Neural progenitor cell (in vitro differentiated cells): Measurements from ENCODE around the gene LEKR1. TPM values are rescaled to one million over a fixed set of nuclear protein-coding genes. Genes with fewer than 3 reads are reported as not detected.

ENCODE experiments used
- DNase-seq: peaks from one replicate; pipeline ENCODE4 v3.0.0-alpha.2; 2016; ENCODE audit warnings: low spot score
- H2AFZ ChIP-seq: fragments of 200-600 bp; sonication (generic); replicated peaks from 2 replicates; pipeline ENCODE4 v1.6.1; 2016; ENCODE audit warnings: antibody characterized with exemption
- H3F3A ChIP-seq: fragments of 200-600 bp; sonication (generic); 2 replicates; pipeline ENCODE4 v1.6.1; 2016; ENCODE audit warnings: antibody characterized with exemption, low read depth
- H3K27ac ChIP-seq: fragments of 200-600 bp; sonication (generic); 2 replicates; pipeline ENCODE4 v1.5.1; 2016; ENCODE audit warnings: mild to moderate bottlenecking
- H3K27me3 ChIP-seq: fragments of 200-600 bp; sonication (generic); 2 replicates; pipeline ENCODE4 v1.6.1; 2016; ENCODE audit warnings: mild to moderate bottlenecking, moderate library complexity
- H3K36me3 ChIP-seq: fragments of 200-600 bp; sonication (generic); 2 replicates; pipeline ENCODE4 v1.5.1; 2016
- H3K4me1 ChIP-seq: fragments of 200-600 bp; sonication (generic); 2 replicates; pipeline ENCODE4 v1.6.1; 2016; ENCODE audit warnings: mixed run types
- H3K4me2 ChIP-seq: fragments of 200-600 bp; sonication (generic); 2 replicates; pipeline ENCODE4 v1.6.1; 2016
- H3K4me3 ChIP-seq: fragments of 200-600 bp; sonication (generic); 2 replicates; pipeline ENCODE4 v1.5.1; 2016
- H3K79me2 ChIP-seq: fragments of 200-600 bp; sonication (generic); 2 replicates; pipeline ENCODE4 v1.6.1; 2016; ENCODE audit warnings: low read depth
- H3K9ac ChIP-seq: fragments of 200-600 bp; sonication (generic); 2 replicates; pipeline ENCODE4 v1.6.1; 2016
- H3K9me3 ChIP-seq: fragments of 200-600 bp; sonication (generic); 2 replicates; pipeline ENCODE4 v1.5.1; 2016; ENCODE audit warnings: low read depth
- H4K20me1 ChIP-seq: fragments of 200-600 bp; sonication (generic); 2 replicates; pipeline ENCODE4 v1.6.1; 2016; ENCODE audit warnings: low read depth
- H3K27ac Mint-ChIP-seq: 3 replicates; pipeline ENCODE4 v1.8.0; 2021; ENCODE audit warnings: mixed read lengths
- H3K27me3 Mint-ChIP-seq: 2 replicates; pipeline ENCODE4 v1.8.0; 2022; ENCODE audit warnings: low read depth, mild to moderate bottlenecking, inconsistent platforms, moderate library complexity, mixed read lengths; ENCODE audit not compliant: insufficient read depth
- H3K36me3 Mint-ChIP-seq: 3 replicates; pipeline ENCODE4 v1.8.0; 2021; ENCODE audit warnings: mixed read lengths
- H3K4me1 Mint-ChIP-seq: 3 replicates; pipeline ENCODE4 v1.8.0; 2021; ENCODE audit warnings: mixed read lengths
- H3K4me3 Mint-ChIP-seq: 3 replicates; pipeline ENCODE4 v1.8.0; 2021; ENCODE audit warnings: mild to moderate bottlenecking, moderate library complexity, mixed read lengths
- H3K9me3 Mint-ChIP-seq: 3 replicates; pipeline ENCODE4 v1.8.0; 2020; ENCODE audit warnings: mixed read lengths
- EZH2 ChIP-seq: fragments of 200-600 bp; sonication (generic); IDR thresholded peaks from 2 replicates; pipeline ENCODE4 v1.6.1; 2017; ENCODE audit warnings: antibody characterized with exemption, mild to moderate bottlenecking, moderate library complexity
- EZH2phosphoT487 ChIP-seq: fragments of 200-600 bp; sonication (generic); IDR thresholded peaks from 2 replicates; pipeline ENCODE4 v1.6.1; 2017; ENCODE audit warnings: antibody characterized with exemption
- total RNA-seq: library from RNA; depleted of rRNA; stranded (reverse); fragments of >200 nt; gene quantifications from 2 replicates; pipeline ENCODE4 v1.2.3, GENCODE V29; 2015; ENCODE audit warnings: low replicate concordance
- TF ChIP-seq, protein P1 (sequence below): fragments of 200-600 bp; sonication (generic); IDR thresholded peaks from 2 replicates; pipeline ENCODE4 v1.5.1; 2017; ENCODE audit warnings: antibody characterized with exemption, mild to moderate bottlenecking

Gene LEKR1
- total RNA-seq, 1 donor from 2014 or later = 1.9 TPM

DNA sequence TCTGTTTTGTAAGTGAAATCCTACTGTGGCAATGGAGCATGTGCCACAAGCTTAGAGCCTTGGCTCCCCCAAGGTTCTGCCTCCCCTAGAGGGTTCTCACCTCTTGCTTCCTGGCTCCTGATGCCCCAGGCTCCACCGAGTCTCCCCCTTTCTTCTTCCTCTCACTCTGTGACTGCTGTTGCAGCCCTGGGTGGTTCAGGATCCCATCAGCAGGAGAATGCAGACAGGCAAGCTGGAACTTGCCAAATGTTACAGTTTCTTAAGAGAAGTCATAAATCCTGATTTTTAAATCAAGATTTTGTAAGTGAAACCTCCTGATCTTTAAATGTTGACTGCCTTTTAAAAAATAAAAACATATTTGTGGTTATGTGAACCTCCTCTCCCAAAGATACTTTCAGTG, 199.9 kb downstream of the LEKR1 start:
- Histone ChIP-seq H2AFZ (no peak overlapping the region), H3K27ac (no peak overlapping the region), H3K79me2 (no peaks in the 10 kb centered on the region), H3K36me3 (no peaks in the 10 kb centered on the region), H3K4me2 (no peak overlapping the region), H3K27me3 (no peaks in the 10 kb centered on the region), H3F3A (no peaks in the 10 kb centered on the region), H3K4me1 (peaks cover under 1% of the 10 kb centered on the region), H3K4me3 (no peak overlapping the region), H4K20me1 (no peaks in the 10 kb centered on the region), H3K9me3 (no peaks in the 10 kb centered on the region), H3K9ac (no peak overlapping the region)
- TF ChIP-seq EZH2 (no peak), EZH2phosphoT487 (no peak)
- TF ChIP-seq, protein P1, sequence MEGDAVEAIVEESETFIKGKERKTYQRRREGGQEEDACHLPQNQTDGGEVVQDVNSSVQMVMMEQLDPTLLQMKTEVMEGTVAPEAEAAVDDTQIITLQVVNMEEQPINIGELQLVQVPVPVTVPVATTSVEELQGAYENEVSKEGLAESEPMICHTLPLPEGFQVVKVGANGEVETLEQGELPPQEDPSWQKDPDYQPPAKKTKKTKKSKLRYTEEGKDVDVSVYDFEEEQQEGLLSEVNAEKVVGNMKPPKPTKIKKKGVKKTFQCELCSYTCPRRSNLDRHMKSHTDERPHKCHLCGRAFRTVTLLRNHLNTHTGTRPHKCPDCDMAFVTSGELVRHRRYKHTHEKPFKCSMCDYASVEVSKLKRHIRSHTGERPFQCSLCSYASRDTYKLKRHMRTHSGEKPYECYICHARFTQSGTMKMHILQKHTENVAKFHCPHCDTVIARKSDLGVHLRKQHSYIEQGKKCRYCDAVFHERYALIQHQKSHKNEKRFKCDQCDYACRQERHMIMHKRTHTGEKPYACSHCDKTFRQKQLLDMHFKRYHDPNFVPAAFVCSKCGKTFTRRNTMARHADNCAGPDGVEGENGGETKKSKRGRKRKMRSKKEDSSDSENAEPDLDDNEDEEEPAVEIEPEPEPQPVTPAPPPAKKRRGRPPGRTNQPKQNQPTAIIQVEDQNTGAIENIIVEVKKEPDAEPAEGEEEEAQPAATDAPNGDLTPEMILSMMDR = no peak
- H3K27ac Mint-ChIP-seq = no peak overlapping the region
- H3K27me3 Mint-ChIP-seq = peaks cover 3% of the 10 kb centered on the region
- peaks cover 7% of the 10 kb centered on the region for H3K4me1 Mint-ChIP-seq
- no peak for DNase-seq
- H3K36me3 Mint-ChIP-seq = no peaks in the 10 kb centered on the region
- H3K4me3 Mint-ChIP-seq = no peak overlapping the region
- peaks cover 2% of the 10 kb centered on the region for H3K9me3 Mint-ChIP-seq

DNA sequence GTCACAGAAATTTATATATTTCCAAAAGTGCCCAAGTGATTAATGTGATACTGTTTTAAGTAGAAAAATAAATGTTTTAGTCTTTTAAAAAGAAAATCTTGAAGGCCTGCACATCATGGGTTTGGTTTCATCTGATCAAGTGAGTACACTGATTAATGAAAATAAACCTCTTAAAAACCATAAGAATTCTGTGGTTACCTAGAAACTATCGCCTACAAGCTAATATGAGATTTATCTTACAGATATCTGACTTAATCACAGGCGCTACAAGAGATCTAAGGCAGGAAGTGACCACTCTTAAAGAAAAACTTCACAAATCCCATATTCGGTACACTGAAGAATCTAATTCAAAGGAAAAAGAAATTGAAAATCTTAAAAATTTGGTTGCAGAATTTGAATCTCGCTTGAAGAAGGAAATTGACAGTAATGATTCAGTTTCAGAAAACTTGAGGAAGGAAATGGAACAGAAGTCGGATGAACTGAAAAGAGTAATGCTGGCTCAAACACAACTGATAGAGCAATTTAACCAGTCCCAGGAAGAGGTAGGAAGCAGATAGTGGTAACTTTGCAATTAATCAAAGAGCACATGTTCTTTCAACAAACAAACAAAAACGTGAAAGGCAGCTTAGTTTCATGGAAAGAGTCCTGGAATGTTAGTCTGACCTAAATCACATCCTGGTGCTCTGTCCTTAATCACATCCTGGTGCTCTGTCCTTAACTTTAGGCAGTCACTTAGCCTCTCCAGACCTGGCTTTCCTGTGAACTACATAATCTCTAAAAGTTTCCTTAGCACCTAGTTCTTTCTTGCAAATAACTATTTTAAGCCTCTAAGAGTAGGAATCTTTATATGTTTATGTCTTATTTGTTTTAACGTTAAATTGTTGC, 201.9 kb downstream of the LEKR1 start:
- TF ChIP-seq EZH2phosphoT487 (no peak), EZH2 (no peak)
- TF ChIP-seq, protein P1 = no peak

DNA sequence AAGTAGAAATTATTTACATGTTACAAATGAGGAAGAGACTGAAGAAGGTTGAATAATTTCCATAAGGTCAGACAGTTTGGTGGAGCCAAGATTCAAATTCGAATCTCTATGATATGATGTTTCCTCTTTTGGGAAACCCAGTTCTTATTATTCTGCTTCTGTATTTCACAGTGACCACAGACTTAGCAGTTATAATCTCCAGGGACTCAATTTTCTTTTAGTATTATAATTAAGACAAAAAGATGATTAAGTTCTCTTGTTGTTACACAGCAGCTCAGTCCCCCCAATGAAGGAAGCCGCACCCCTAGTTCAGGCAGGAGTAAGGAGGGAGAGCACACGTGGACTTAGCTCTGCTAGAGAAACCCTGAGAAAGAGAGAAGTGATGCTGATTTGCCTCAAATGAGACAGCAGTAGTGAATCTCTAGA, 203.2 kb downstream of the LEKR1 start:
- no peak for DNase-seq
- Histone ChIP-seq H3K4me2 (no peak overlapping the region), H3F3A (no peaks in the 10 kb centered on the region), H3K4me1 (peaks cover 10% of the 10 kb centered on the region), H3K27ac (no peak overlapping the region), H3K36me3 (no peaks in the 10 kb centered on the region), H2AFZ (no peak overlapping the region), H3K4me3 (no peak overlapping the region), H4K20me1 (no peaks in the 10 kb centered on the region), H3K27me3 (no peaks in the 10 kb centered on the region), H3K9ac (no peak overlapping the region), H3K79me2 (no peaks in the 10 kb centered on the region), H3K9me3 (no peaks in the 10 kb centered on the region)
- TF ChIP-seq EZH2 = no peak
- TF ChIP-seq, protein P1 = no peak
- no peak for TF ChIP-seq EZH2phosphoT487
- Mint-ChIP-seq H3K4me3 (no peak overlapping the region), H3K4me1 (peaks cover 7% of the 10 kb centered on the region), H3K27me3 (peaks cover 3% of the 10 kb centered on the region), H3K27ac (no peak overlapping the region), H3K9me3 (peaks cover 2% of the 10 kb centered on the region), H3K36me3 (no peaks in the 10 kb centered on the region)

More for the DNA sequence above, 201.9 kb downstream of the LEKR1 start:
- Histone ChIP-seq H3K27ac (no peak overlapping the region), H3K4me2 (no peak overlapping the region), H3K79me2 (no peaks in the 10 kb centered on the region), H3K27me3 (no peaks in the 10 kb centered on the region), H3F3A (no peaks in the 10 kb centered on the region), H3K4me3 (no peak overlapping the region), H2AFZ (no peak overlapping the region), H3K9me3 (no peaks in the 10 kb centered on the region), H3K36me3 (no peaks in the 10 kb centered on the region), H3K4me1 (peaks cover 10% of the 10 kb centered on the region), H3K9ac (no peak overlapping the region), H4K20me1 (no peaks in the 10 kb centered on the region)
- DNase-seq = no peak
- H3K4me3 Mint-ChIP-seq = no peak overlapping the region
- peaks cover 7% of the 10 kb centered on the region for H3K4me1 Mint-ChIP-seq
- peaks cover 2% of the 10 kb centered on the region for H3K9me3 Mint-ChIP-seq
- H3K27me3 Mint-ChIP-seq = peaks cover 3% of the 10 kb centered on the region
- H3K36me3 Mint-ChIP-seq = no peaks in the 10 kb centered on the region
- H3K27ac Mint-ChIP-seq = no peak overlapping the region
